IPS-11a (cell line): ENCODE measurements around the gene TMC7.
A peak's percentile ranks its signal among the peaks of the same experiment; 100 is the strongest.

Experiments
- H3K4me3 ChIP-seq: one replicate; pipeline ENCODE4 v1.5.1; 2013; ENCODE audit warnings: low read depth, low read length, control low read depth

The TMC7 gene

GRCh38 chr16:19021747-19022146 is 38.0 kb downstream of the TMC7 start:
- no peak overlapping the region for H3K4me3 ChIP-seq

- no peak overlapping the region for H3K4me3 ChIP-seq
Observed at GRCh38 chr16:19027416-19027815, 43.7 kb downstream of the TMC7 start.

DNA sequence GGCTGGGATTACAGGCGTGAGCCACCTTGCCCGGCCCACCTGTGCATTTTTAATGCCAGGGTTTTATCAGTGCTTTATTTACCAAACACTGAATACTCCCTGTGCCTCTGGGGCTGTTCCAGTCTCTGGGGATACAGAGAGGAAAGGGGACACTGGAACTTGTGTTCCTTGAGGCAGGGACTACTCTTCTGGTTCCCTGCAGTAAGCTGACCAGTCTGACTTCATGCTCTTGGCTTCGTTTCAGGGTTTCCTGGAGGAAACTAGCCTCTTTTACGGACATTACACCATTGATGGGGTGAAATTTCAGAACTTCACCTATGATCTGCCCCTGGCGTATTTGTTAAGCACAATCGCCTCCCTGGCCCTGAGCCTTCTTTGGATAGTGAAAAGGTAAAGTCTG is 46.2 kb downstream of the TMC7 start:
- no peak overlapping the region for H3K4me3 ChIP-seq

- no peak overlapping the region for H3K4me3 ChIP-seq
Observed at GRCh38 chr16:19031738-19032137, 48.0 kb downstream of the TMC7 start.

DNA sequence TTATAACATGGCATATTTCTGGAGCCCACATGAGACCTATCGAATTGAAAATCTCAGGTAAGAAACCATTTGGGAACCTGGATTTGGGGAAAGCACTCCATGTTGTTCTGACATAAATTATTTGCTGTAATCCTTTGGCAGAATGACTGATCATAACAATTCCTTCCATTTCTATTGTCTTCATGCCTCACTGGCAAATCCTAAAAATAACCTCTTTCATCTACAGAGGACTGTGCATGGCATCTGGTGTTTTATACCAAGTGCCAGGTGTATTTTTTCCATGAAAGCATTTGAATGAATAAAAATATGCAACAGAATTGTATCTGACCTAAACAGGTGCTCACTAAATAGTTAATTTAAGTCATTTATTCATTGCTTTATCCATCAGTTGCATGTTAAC is 50.0 kb downstream of the TMC7 start:
- no peak overlapping the region for H3K4me3 ChIP-seq

DNA sequence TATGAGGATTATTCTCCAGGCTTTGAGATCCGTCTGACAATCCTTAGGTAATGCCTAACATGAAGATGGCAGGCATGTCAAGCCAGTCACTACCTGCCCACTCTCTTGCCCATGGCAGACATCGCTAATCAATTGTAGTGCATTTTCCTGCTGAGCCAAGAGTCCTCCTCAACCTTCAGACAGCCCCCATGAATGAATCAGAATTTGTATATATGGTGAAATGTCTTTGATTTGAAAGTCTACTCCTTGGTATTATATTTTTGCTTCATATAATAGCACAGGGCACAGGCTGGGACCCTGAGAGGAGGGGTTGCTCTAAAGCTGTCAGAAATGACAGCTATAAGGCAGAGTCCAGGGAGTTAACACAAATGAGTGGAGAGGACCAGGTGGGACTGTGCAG is 56.7 kb downstream of the TMC7 start:
- no peak overlapping the region for H3K4me3 ChIP-seq

DNA sequence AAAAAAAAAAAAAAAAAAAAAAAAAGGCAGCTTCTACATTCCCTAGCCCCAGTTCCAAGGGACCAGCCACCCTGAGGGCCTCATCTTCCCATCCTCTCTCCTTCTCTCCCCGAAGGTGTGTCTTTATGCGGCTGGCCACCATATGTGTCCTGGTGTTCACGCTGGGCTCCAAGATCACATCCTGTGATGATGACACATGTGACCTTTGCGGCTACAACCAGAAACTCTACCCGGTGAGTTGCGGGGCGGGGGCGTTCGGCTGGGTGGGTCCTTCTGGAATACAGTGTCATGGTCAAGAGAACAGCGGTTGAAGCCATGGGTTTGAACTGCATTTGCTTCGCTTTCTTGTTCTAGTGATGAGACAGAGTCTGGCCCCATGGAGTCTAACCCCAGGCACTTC is 61.0 kb downstream of the TMC7 start:
- H3K4me3 ChIP-seq: no peak overlapping the region

- no peak overlapping the region for H3K4me3 ChIP-seq
Observed at GRCh38 chr16:19046062-19046461, 62.3 kb downstream of the TMC7 start.

- no peak overlapping the region for H3K4me3 ChIP-seq
Observed at GRCh38 chr16:19062706-19063105, 79.0 kb downstream of the TMC7 start.

- H3K4me3 ChIP-seq: no peak overlapping the region
Observed at GRCh38 chr16:19066988-19067348, 83.2 kb downstream of the TMC7 start.

- peak within 1 kb of the TSS; percentile 86 for H3K4me3 ChIP-seq
Observed at GRCh38 chr16:19067349-19068236, 83.9 kb downstream of the TMC7 start, which contains the start of gene COQ7. Gene COQ7, plus strand, starts transcription at chr16:19067614. Its CDS starts 51 bp downstream, at chr16:19067665.

DNA sequence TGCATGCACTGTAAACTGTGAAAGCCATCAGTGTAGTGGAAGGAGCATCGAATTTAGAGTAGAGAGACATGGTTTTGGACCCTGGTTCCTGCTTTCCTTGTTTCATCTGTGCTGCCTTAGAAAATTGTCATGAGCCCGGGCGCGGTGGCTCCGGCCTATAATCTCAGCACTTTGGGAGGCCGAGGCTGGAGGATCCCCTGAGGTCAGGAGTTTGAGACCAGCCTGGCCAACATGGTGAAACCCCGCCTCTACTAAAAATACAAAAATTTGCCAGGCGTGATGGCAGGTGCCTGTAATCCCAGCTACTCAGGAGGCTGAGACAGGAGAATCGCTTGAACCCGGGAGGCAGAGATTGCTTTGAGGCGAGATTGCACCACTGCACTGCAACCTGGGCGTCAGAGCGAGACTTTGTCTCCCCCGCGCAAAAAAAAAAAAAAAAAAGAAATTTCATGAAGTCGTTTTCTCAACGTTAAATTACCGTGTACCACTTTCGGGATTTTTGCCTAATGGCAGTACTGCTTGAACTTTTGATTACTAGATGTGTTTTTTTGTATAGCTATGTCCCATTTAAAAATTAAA is 84.6 kb downstream of the TMC7 start:
- H3K4me3 ChIP-seq: peak overlapping the region; percentile 86

- H3K4me3 ChIP-seq: no peak overlapping the region
Observed at GRCh38 chr16:19071811-19072777, 88.4 kb downstream of the TMC7 start.

GRCh38 chr16:19073344-19073743 is 89.6 kb downstream of the TMC7 start:
- H3K4me3 ChIP-seq: no peak overlapping the region

- no peak overlapping the region for H3K4me3 ChIP-seq
Observed at GRCh38 chr16:19073863-19074262, 90.1 kb downstream of the TMC7 start.

DNA sequence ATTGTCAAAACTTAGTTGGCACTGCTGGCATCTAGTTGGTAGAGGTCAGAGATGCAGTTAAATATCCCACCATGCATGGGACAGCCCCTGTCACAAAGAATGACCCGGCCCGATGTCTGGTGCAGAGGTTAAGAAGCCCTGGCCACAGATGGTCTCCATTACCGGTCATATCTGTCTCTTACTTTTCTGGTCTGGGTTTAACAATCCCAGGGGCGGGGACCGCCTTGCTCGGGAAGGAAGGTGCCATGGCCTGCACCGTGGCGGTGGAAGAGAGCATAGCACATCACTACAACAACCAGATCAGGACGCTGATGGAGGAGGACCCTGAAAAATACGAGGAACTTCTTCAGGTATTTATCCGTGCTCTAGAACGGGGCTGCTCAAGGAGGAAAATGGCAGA is 91.8 kb downstream of the TMC7 start:
- no peak overlapping the region for H3K4me3 ChIP-seq

GRCh38 chr16:19077879-19078278 is 94.1 kb downstream of the TMC7 start:
- no peak overlapping the region for H3K4me3 ChIP-seq

DNA sequence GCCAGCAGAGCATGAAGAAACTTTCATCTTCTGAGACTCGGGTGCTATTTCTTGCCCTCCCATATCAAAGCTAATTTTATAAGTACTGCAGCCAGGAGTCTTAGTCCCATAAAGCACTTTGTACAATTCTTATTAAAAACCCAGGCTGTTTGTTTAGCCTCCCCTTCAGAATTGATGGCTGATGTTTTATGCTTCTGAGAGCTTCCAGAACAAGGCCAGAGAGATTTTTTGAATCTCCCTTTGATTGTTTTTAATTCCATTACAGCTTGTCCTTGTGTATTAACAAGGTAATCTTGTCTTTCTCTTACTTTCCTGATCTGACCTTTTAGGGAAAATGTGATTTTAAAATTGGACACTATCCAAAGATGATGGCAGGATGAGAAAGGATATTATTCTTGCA is 99.9 kb downstream of the TMC7 start:
- H3K4me3 ChIP-seq: no peak overlapping the region

GRCh38 chr16:19084139-19084538 is 100.4 kb downstream of the TMC7 start:
- no peak overlapping the region for H3K4me3 ChIP-seq

GRCh38 chr16:19084879-19085278 is 101.1 kb downstream of the TMC7 start:
- no peak overlapping the region for H3K4me3 ChIP-seq

- H3K4me3 ChIP-seq: no peak overlapping the region
Observed at GRCh38 chr16:19085679-19086200, 102.0 kb downstream of the TMC7 start.
